Tibial nerve (tissue), 4 donors: Measurements from ENCODE around the gene DLK2. TPM values are rescaled to one million over a fixed set of nuclear protein-coding genes. Genes with fewer than 3 reads are reported as not detected.

ENCODE experiments used
- DNase-seq, 2 donors: peaks; one replicate each; pipeline ENCODE4 v3.0.0-alpha.2; 2019; ENCODE audit warnings: low spot score in 2 of 2
- H3K27ac ChIP-seq, 4 donors: fragments of 200-600 bp; sonication (generic) in 3 of 4; one replicate each; pipeline ENCODE4 v1.5.1; 2017 to 2019; ENCODE audit warnings: mild to moderate bottlenecking in 1 of 4
- H3K27me3 ChIP-seq, 2 donors: fragments of 200-600 bp; sonication (generic) in 1 of 2; one replicate each; pipeline versions ENCODE4 v1.5.1 to v1.6.0; 2017 to 2019
- H3K36me3 ChIP-seq, 3 donors: fragments of 200-600 bp; sonication (generic); one replicate each; pipeline ENCODE4 v1.5.1; 2018 to 2019
- H3K4me1 ChIP-seq, 4 donors: fragments of 200-600 bp; sonication (generic) in 3 of 4; one replicate each; pipeline ENCODE4 v1.5.1; 2017 to 2019
- H3K4me3 ChIP-seq, 4 donors: fragments of 200-600 bp; sonication (generic) in 3 of 4; one replicate each; pipeline ENCODE4 v1.5.1; 2017 to 2019; ENCODE audit warnings: mild to moderate bottlenecking in 1 of 4, moderate library complexity in 1 of 4
- H3K9me3 ChIP-seq, 4 donors: fragments of 200-600 bp; sonication (generic) in 3 of 4; one replicate each; pipeline ENCODE4 v1.5.1; 2017 to 2019
- EP300 ChIP-seq, 2 donors: sonication (generic); formaldehyde crosslinking; IDR thresholded peaks; one replicate each; pipeline ENCODE4 v1.6.1; 2017; ENCODE audit warnings: antibody characterized with exemption in 2 of 2, mild to moderate bottlenecking in 1 of 2
- POLR2A ChIP-seq, 2 donors: fragments of 450-650 bp; IDR thresholded peaks; one replicate each; pipeline ENCODE4 v1.6.1; 2017; ENCODE audit warnings: antibody characterized with exemption in 2 of 2, mild to moderate bottlenecking in 2 of 2, moderate library complexity in 2 of 2
- WGBS, 2 donors: methylation state at CpG; one replicate each; pipeline ENCODE4 v1.1.5; 2018; 5-methylcytosine and 5-hydroxymethylcytosine counted together
- total RNA-seq, 4 donors: library from RNA; depleted of rRNA; stranded (reverse); fragments of >200 nt; gene quantifications; one replicate each; pipeline ENCODE4 v1.1.0, GENCODE V29; 2016
- TF ChIP-seq, protein P1 (sequence below), 5 experiments: fragments of 200-600 bp in 3 of 5; fragments of 450-650 bp in 2 of 5; sonication (generic) in 3 of 5; IDR thresholded peaks; one replicate each; pipeline ENCODE4 v1.5.1; 2016 to 2019; ENCODE audit warnings: antibody characterized with exemption in 5 of 5, mild to moderate bottlenecking in 3 of 5, moderate library complexity in 2 of 5

DLK2 gene
- total RNA-seq, 4 donors from 2014 or later = 1.0 to 3.5 TPM; not detected in 2

DNA sequence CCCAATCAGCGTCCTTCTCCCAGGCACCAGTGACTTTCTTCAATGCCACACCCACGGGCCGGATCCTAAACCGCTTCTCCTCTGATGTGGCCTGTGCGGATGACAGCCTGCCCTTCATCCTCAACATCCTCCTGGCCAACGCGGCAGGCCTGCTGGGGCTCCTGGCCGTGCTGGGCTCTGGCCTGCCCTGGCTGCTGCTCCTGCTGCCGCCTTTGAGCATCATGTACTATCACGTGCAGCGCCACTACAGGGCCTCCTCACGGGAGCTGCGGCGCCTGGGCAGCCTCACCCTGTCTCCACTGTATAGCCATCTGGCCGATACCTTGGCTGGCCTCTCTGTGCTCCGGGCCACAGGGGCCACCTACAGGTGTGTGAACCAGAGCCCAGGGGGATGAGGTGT is 9.8 kb downstream of the DLK2 start:
- TF ChIP-seq, protein P1, sequence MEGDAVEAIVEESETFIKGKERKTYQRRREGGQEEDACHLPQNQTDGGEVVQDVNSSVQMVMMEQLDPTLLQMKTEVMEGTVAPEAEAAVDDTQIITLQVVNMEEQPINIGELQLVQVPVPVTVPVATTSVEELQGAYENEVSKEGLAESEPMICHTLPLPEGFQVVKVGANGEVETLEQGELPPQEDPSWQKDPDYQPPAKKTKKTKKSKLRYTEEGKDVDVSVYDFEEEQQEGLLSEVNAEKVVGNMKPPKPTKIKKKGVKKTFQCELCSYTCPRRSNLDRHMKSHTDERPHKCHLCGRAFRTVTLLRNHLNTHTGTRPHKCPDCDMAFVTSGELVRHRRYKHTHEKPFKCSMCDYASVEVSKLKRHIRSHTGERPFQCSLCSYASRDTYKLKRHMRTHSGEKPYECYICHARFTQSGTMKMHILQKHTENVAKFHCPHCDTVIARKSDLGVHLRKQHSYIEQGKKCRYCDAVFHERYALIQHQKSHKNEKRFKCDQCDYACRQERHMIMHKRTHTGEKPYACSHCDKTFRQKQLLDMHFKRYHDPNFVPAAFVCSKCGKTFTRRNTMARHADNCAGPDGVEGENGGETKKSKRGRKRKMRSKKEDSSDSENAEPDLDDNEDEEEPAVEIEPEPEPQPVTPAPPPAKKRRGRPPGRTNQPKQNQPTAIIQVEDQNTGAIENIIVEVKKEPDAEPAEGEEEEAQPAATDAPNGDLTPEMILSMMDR (IDR thresholded peaks at IDR 0.05) = no peak
- TF ChIP-seq POLR2A (IDR thresholded peaks at IDR 0.05) = no peak
- no peak for TF ChIP-seq EP300 (IDR thresholded peaks at IDR 0.05)
- DNase-seq = no peak
- no peaks in the 10 kb centered on the region for H3K9me3 ChIP-seq
- H3K27ac ChIP-seq = no peak overlapping the region
- H3K4me3 ChIP-seq = no peak overlapping the region
- WGBS, 2 donors = 90 to 94% methylated on average over 15 to 16 of the region's 16 CpGs
- no peaks in the 10 kb centered on the region for H3K27me3 ChIP-seq
- peaks cover 0 to 98% (median 16%) of the 10 kb centered on the region in 3 donors for H3K36me3 ChIP-seq
- H3K4me1 ChIP-seq = no peaks in the 10 kb centered on the region

DNA sequence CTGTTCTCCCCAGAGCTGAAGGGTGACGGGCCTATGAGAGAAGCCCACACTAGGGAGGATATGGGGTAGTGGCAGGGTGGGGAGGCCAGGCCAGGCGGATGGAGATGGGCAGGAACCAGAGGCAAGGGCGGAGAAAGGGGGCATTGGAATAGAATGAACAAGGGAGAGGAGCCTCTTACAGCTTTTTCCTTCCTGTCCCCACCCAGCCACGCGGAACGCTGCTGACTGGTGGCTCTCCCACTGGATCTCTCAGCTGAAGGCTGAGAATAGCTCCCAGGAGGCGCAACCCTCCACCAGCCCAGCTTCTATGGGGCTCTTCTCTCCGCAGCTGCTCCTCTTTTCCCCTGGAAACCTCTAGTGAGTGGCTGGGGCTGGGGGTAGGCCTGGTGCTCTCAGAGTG is 10.8 kb downstream of the DLK2 start:
- H3K4me1 ChIP-seq = no peaks in the 10 kb centered on the region
- no peaks in the 10 kb centered on the region for H3K27me3 ChIP-seq
- DNase-seq = no peak
- no peak for TF ChIP-seq EP300 (IDR thresholded peaks at IDR 0.05)
- no peak for TF ChIP-seq POLR2A (IDR thresholded peaks at IDR 0.05)
- TF ChIP-seq, protein P1 (IDR thresholded peaks at IDR 0.05) = no peak
- H3K27ac ChIP-seq = no peak overlapping the region
- H3K36me3 ChIP-seq = peaks cover 0 to 97% (median 16%) of the 10 kb centered on the region in 3 donors
- no peaks in the 10 kb centered on the region for H3K9me3 ChIP-seq
- H3K4me3 ChIP-seq = no peak overlapping the region
- 89 to 90% methylated on average over 8 of the region's 8 CpGs for WGBS, 2 donors

GRCh38 chr6:43444036-43444435 is 11.3 kb downstream of the DLK2 start:
- 79 to 81% methylated on average over 10 of the region's 10 CpGs for WGBS, 2 donors

DNA sequence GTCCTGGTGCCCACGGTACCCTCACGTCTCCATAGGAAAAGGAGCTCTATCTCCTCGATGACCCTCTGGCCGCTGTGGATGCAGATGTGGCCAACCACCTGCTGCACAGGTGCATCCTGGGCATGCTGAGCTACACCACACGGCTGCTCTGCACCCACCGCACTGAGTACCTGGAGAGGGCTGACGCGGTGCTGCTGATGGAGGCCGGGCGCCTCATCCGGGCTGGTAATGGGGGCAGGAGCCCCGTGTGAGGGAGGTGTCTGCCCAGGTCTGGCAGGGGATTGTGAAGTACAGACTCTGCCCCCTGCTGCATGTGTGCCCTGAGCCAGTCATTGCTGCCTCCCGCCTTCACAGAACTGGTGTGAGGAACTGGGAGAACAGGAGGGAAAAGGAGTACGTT is 12.4 kb downstream of the DLK2 start:
- Histone ChIP-seq H3K36me3 (peaks cover 0 to 97% (median 16%) of the 10 kb centered on the region in 3 donors), H3K27me3 (no peaks in the 10 kb centered on the region), H3K4me1 (peaks cover 0 to 2% (median 0%) of the 10 kb centered on the region in 4 donors), H3K27ac (no peak overlapping the region), H3K4me3 (no peak overlapping the region), H3K9me3 (no peaks in the 10 kb centered on the region)
- TF ChIP-seq EP300 (IDR thresholded peaks at IDR 0.05) (no peak), POLR2A (IDR thresholded peaks at IDR 0.05) (no peak)
- DNase-seq = no peak
- WGBS, 2 donors = 81 to 83% methylated on average over 10 to 14 of the region's 14 CpGs

More at GRCh38 chr6:43444036-43444435, 11.3 kb downstream of the DLK2 start:
- H3K4me3 ChIP-seq = no peak overlapping the region
- H3K9me3 ChIP-seq = no peaks in the 10 kb centered on the region
- H3K27me3 ChIP-seq = no peaks in the 10 kb centered on the region
- no peak for DNase-seq
- H3K4me1 ChIP-seq = no peaks in the 10 kb centered on the region
- H3K27ac ChIP-seq = no peak overlapping the region
- peaks cover 0 to 97% (median 16%) of the 10 kb centered on the region in 3 donors for H3K36me3 ChIP-seq
- TF ChIP-seq, protein P1 (IDR thresholded peaks at IDR 0.05) = no peak
- TF ChIP-seq EP300 (IDR thresholded peaks at IDR 0.05) (no peak), POLR2A (IDR thresholded peaks at IDR 0.05) (no peak)

- Histone ChIP-seq H3K9me3 (no peaks in the 10 kb centered on the region), H3K4me1 (peaks cover 0 to 30% (median 19%) of the 10 kb centered on the region in 4 donors), H3K27ac (peak overlapping the region in 2 of 4 donors; percentile 17 to 62), H3K4me3 (no peak overlapping the region), H3K27me3 (no peaks in the 10 kb centered on the region), H3K36me3 (peaks cover 0 to 62% (median 9%) of the 10 kb centered on the region in 3 donors)
- no peak for TF ChIP-seq POLR2A (IDR thresholded peaks at IDR 0.05)
- TF ChIP-seq, protein P1 (IDR thresholded peaks at IDR 0.05) = no peak
- no peak for TF ChIP-seq EP300 (IDR thresholded peaks at IDR 0.05)
- no peak for DNase-seq
- WGBS, 2 donors = 69 to 85% methylated on average over 4 of the region's 4 CpGs
Observed at GRCh38 chr6:43437700-43438099, 17.6 kb downstream of the DLK2 start.
